GM19023 (cell line): Measurements from ENCODE around the gene PLD5.
"Not testable (repeated sequence)": the region's sequence is repeated elsewhere in the genome, so short reads cannot be mapped to it uniquely, and the experiment has no call there.

Source experiments
- ATAC-seq: cut with Tn5 transposase; IDR thresholded peaks from one replicate; pipeline ENCODE4 v1.9.1; 2021; ENCODE audit warnings: mild to moderate bottlenecking, moderate library complexity; ENCODE audit not compliant: unreplicated experiment

Gene PLD5

GRCh38 chr1:242427519-242427918 is 97.0 kb downstream of the PLD5 start:
- ATAC-seq, result no peak

- ATAC-seq, result no peak
Observed at GRCh38 chr1:242426271-242426905, 98.1 kb downstream of the PLD5 start.

DNA sequence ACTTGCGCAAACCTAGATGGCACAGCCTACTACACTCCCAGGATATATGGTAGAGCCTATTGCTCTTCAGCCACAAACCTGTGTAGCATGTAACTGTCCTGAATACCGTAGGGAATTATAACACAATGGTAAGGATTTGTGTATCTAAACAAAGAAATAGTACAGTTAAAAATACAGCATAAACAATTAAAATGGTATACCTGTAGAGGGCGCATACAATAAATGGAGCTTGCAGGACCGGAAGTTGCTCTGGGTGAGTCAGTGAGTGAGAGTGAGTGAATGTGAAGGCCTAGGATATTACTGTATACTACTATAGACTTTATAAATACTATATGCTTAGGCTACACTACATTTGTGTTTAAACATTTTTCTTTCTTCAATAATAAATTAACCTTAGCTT is 99.3 kb downstream of the PLD5 start:
- no peak for ATAC-seq

- no peak for ATAC-seq
Observed at GRCh38 chr1:242416657-242417056, 107.8 kb downstream of the PLD5 start.

GRCh38 chr1:242412921-242413320 is 111.6 kb downstream of the PLD5 start:
- no peak for ATAC-seq

- no peak for ATAC-seq
Observed at GRCh38 chr1:242411901-242412300, 112.6 kb downstream of the PLD5 start.

GRCh38 chr1:242405947-242406346 is 118.5 kb downstream of the PLD5 start:
- ATAC-seq, result no peak

DNA sequence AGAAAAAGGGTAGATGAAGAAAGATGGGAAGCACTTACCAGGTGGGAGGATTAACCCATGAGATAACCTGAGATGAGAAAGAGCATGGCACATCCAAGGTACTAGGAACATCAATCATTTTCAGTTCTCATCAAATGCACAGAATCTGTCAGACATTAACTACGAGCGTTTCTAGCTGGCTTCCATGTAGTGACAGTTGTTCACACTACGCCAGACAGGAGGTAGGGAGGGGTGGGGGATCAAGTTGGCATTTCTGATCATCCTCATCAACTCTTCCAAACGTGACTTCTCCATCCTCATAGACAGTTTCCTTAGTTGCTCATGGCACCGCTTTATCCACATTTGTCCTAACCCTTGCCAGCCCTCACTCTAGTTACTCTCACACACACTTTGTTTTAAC is 120.2 kb downstream of the PLD5 start:
- ATAC-seq, result no peak

DNA sequence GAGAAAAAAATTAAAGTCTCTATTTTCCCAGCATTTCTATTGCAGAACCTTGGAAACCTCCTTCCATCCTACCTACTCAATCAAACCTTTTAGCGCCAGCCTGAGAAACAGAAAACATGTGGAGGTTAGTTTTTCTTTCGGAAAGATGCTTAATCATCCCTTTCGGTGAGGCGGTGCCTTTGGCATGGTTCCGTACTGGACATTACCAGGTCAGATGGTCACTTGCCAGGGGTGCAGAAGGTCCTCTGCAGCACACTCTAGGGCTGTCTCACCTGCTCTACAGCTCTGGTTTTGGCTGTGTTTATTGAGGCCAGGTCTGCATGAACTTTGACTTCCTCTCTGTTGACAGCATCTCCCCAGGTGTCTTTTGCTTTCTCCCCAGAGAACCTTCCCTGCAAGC is 121.5 kb downstream of the PLD5 start:
- ATAC-seq, result no peak

DNA sequence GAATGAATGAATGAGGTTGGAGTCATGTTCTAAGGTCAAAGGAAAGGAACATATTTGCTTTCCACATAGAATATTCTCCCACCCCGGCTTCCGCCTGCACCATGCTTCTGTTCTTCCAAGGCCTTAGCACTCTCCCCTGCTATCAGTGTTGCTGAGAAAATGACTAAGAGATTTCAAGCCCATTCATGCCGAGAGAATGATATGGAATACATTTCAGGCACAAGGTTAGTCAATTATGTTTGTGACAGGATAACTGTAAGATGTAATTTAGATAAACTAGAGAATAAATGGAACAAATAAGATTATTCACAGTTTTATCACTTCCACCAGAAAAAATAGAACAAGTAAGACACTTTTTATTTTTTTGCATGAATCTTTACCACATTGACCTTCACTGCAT is 122.6 kb downstream of the PLD5 start:
- ATAC-seq, result no peak

- ATAC-seq, result no peak
Observed at GRCh38 chr1:242398351-242398750, 126.1 kb downstream of the PLD5 start.

GRCh38 chr1:242391896-242392295 is 132.6 kb downstream of the PLD5 start:
- no peak for ATAC-seq

- not testable (repeated sequence) for ATAC-seq
Observed at GRCh38 chr1:242376121-242376520, 148.4 kb downstream of the PLD5 start.

GRCh38 chr1:242350446-242350845 is 174.1 kb downstream of the PLD5 start:
- not testable (repeated sequence) for ATAC-seq

GRCh38 chr1:242349636-242350035 is 174.9 kb downstream of the PLD5 start:
- ATAC-seq, result no peak

DNA sequence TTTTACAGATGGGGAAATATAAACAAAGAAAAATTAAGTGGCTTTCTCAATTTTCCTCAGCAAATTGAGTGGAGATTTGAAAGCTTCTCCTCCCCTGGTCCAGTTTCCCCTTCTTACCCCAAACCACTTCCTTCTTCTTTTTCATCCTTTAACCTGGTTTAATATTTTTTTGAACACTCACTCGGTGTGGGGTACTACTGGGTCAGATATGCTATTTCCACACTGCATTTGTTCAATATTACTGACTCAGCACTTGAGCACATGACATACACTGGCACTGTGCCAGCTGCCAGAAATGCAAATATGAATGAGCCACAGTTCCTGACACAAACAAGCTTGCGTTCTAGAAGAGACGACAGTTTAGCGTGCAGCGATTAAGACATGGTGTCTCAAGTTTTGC is 193.6 kb downstream of the PLD5 start:
- peak; percentile 78 for ATAC-seq

DNA sequence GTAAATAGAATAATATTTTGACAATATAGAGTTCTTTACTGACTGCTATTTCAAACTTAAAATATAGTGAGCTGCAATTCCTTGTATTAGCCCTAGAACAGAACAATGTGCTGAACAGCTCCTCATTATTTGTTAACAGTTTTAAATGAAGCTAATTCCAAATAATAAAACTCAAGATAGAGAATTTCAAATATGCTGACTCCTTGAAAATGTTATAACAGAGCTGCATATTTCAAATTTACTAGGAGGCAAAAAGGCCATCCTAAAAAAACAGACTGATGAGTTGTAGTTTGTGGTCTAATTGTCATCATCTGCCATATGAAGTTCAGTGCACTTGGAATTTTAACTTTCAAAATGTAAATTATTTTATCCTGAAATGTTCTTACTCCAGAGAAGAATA is 197.1 kb downstream of the PLD5 start:
- not testable (repeated sequence) for ATAC-seq

- ATAC-seq, result not testable (repeated sequence)
Observed at GRCh38 chr1:242321981-242322380, 202.5 kb downstream of the PLD5 start.

DNA sequence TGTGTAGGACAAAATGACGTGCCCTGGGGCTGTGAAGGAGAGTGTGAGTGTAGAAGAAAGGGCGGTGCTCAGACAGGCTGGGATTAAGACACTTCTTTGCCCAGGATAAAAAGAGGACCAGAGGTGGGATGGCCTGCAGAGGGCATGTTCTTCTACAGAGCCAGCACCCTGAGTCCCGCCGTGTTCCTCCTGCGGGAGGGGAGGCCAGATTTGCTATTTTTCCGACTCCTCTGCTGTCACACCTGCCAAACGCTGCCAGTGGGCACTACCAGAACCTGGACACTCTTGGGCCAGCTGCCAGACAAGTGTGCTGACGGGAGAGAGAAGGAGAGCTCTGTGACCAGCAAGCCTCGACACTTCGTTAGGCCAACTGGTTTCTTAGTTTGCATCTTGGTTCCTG is 206.4 kb downstream of the PLD5 start:
- ATAC-seq, result no peak

DNA sequence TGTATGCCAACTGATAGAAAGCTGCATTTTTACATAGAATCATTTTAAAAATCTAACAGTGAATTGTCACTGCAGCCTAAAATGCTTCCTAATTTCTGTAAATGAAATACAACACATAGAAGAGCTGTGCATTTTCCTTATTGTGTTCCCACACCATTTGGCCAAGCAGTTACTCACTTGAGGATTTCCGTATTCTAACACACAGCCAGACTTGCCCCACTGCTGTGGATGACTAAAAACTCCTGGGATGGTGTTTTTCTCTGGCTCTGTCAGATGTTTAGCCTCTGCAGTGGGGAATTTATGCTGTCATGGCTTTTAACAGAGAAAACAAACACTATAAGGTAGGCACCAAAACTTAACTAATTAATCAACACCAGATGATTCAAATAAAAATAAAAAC is 209.6 kb downstream of the PLD5 start:
- not testable (repeated sequence) for ATAC-seq

DNA sequence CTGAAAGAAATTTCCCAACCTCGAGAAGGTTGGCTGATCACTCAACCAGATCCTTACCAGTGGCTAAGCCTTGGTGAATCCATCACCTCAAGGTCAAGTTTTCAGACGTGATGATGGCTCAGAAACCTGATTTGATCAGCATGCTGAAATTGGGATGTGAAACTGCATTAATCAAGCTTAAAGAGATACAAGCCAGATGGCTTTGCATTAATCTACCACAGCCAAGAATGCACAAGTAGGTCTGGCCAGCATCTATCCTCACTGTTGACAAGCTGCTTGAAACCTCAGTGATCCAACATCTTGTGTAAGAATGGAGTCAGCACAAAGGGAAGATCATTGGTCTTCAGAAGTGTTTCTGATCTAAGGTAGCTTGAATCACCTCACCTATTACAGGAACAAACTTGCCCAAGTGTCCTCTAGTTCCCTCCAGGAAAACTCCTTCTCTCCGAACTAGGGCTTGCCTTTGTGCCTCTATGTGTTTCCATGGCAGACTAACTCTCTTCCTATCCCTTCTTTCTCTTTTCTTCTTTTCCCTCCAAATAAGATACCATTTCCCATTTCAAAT is 210.3 kb downstream of the PLD5 start:
- ATAC-seq, result not testable (repeated sequence)

- not testable (repeated sequence) for ATAC-seq
Observed at GRCh38 chr1:242308681-242309080, 215.8 kb downstream of the PLD5 start.

DNA sequence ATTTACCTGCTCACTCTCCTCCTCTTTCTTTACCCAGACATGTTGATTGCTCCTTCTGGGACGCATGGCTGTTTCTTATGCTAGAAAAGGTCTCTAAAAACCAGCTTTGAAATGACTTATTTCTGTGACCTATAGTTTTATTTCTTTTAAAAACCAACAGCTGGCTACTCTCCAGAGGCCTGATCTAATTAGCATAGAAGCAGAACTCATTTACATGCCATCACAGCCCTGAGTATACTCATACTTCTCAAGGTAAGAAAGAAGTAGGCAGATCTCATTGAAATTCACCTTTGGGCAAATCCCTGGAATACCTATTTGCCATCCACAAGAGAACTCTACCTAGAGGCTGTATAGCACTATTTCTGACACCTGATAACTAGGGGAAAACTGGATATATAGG is 230.7 kb downstream of the PLD5 start:
- ATAC-seq, result not testable (repeated sequence)
